OCI-LY3 (cell line): ENCODE measurements around the gene C4B.

Source experiments
- EZH2phosphoT487 ChIP-seq: fragments of 200-600 bp; shearing (Covaris generic); IDR thresholded peaks from 2 replicates; pipeline ENCODE4 v1.6.1; 2018; ENCODE audit warnings: antibody characterized with exemption, mixed run types, low read depth
- TF ChIP-seq, protein P1 (sequence below): fragments of 200-600, 300-600 bp; sonication (generic); IDR thresholded peaks from 2 replicates; pipeline ENCODE4 v1.5.1; 2014; ENCODE audit warnings: antibody characterized with exemption, low read length, low read depth

DNA sequence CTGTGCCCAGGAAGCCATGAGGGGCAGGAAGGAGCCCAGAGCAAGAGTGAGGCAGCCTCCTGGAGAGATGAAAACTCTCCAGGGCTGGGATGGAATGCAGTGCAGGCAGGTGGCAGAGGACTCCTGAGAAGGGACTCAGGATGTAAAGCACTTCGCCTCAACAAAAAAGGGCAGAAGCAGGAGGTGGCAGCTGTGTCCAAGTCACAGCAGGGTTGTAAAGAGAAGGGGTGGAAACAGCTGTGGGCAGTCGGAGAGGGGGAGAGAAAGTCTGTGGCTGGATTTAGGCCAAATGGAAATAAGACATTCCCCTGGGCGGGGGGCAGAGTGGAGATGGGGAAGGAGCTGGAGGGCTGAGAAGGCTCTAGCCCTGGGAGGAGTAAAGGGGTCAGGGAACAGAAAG lies 58.5 kb downstream of the C4B start:
- TF ChIP-seq, protein P1, sequence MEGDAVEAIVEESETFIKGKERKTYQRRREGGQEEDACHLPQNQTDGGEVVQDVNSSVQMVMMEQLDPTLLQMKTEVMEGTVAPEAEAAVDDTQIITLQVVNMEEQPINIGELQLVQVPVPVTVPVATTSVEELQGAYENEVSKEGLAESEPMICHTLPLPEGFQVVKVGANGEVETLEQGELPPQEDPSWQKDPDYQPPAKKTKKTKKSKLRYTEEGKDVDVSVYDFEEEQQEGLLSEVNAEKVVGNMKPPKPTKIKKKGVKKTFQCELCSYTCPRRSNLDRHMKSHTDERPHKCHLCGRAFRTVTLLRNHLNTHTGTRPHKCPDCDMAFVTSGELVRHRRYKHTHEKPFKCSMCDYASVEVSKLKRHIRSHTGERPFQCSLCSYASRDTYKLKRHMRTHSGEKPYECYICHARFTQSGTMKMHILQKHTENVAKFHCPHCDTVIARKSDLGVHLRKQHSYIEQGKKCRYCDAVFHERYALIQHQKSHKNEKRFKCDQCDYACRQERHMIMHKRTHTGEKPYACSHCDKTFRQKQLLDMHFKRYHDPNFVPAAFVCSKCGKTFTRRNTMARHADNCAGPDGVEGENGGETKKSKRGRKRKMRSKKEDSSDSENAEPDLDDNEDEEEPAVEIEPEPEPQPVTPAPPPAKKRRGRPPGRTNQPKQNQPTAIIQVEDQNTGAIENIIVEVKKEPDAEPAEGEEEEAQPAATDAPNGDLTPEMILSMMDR = no peak
- no peak for TF ChIP-seq EZH2phosphoT487
